ENCODE data around the gene TMEM220. TPM values are rescaled to one million over a fixed set of nuclear protein-coding genes. Genes with fewer than 3 reads are reported as not detected.

TMEM220 gene
- total RNA-seq, 2 experiments from 2014 or later: 1.1 to 2.1 TPM

DNA sequence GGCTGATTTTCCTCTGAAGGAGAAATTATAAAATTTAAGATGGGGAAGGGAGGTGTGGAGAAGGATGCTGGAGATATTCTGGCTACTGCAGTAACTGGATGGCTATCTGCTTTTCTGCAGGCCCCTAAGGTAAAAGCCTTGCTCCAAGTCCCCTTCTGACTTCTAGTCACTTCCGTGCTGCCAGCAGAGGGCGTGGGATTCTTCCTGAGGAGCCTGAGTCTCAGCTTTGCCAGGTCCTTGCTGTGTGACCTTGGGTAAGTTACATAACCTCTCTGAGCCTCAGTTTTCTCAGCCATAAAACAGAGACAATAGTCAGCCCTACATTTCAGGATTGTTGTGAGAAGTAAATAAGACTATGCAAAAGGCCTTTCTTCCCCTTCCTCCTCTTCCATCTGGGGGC is 24.3 kb upstream of the TMEM220 start:
- no peak for ATAC-seq
- Mint-ChIP-seq H3K27me3 (no peaks in the 10 kb centered on the region), H3K4me3 (no peak overlapping the region), H3K27ac (no peak overlapping the region), H3K9me3 (ENCODE audit: low read depth) (no peaks in the 10 kb centered on the region), H3K36me3 (ENCODE audit: low read depth) (no peaks in the 10 kb centered on the region), H3K4me1 (no peaks in the 10 kb centered on the region)
- intact Hi-C loops (cut with DNase I, micrococcal nuclease): loop anchor here in 1 of 2 experiments (1.0 kb wide), 1 partner anchor 91 kb away; no protein-coding TSS in a partner anchor
- DNase-seq: peak; percentile 60
- POLR2A ChIA-PET: no interaction called here
- CTCF ChIA-PET: interaction anchor here (1.1 to 1.5 kb wide), 2 partner anchors 13 to 91 kb away, joined by 4 to 9 read pairs; no protein-coding TSS in a partner anchor

DNA sequence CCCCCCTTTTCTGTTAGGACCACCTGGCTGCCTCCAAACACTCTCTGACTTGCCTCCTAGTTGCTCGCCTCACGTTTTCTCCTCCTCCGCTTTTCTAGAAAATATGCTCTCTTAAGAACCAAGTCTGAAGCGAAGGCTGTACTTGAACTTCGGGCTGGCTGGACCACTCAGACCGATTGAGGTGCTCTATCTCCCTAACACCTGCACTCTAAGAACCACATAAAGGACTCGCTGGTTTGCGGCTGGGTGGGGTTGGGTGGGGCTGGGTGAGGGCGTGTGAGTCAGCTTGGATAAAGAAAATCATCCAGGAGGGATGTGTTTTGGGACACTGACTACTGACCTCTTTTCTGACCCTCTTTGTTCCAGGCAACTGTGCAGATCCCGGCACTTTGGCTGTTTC is 22.9 kb upstream of the TMEM220 start:
- H3K27me3 Mint-ChIP-seq: no peaks in the 10 kb centered on the region
- H3K4me3 Mint-ChIP-seq: no peak overlapping the region
- H3K4me1 Mint-ChIP-seq: no peaks in the 10 kb centered on the region
- no peaks in the 10 kb centered on the region for H3K36me3 Mint-ChIP-seq (ENCODE audit: low read depth)
- intact Hi-C loops (cut with DNase I, micrococcal nuclease): no loop called here
- ChIA-PET CTCF (interaction anchor here (0.5 to 0.9 kb wide), 2 partner anchors 55 to 81 kb away, joined by 3 to 5 read pairs; no protein-coding TSS in a partner anchor), POLR2A (no interaction called here)
- no peak overlapping the region for H3K27ac Mint-ChIP-seq
- DNase-seq (no peak), ATAC-seq (no peak)
- no peaks in the 10 kb centered on the region for H3K9me3 Mint-ChIP-seq (ENCODE audit: low read depth)

DNA sequence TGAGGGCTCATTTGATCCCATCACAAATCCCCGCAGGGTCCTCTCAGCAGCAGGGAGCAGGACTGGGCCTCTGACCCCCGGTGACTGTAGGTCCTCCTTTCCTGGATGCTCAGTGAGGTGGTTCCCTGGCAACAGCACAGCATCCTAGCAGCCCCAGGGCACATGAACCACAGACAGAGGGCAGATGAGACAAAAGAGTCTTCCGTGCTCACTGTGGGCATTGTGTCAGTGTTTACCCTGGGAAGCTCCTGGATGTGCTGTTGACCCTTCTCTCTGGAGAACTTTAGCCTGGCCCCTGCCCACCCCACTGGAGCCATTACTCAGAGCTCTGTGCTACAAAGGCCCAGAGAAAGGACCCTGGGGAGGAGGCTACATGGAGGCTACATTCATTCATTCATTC is 21.7 kb upstream of the TMEM220 start:
- intact Hi-C loops (cut with DNase I, micrococcal nuclease): no loop called here
- Mint-ChIP-seq H3K27me3 (no peaks in the 10 kb centered on the region), H3K36me3 (ENCODE audit: low read depth) (no peaks in the 10 kb centered on the region), H3K9me3 (ENCODE audit: low read depth) (no peaks in the 10 kb centered on the region), H3K4me1 (no peaks in the 10 kb centered on the region), H3K27ac (no peak overlapping the region), H3K4me3 (no peak overlapping the region)
- DNase-seq (no peak), ATAC-seq (no peak)
- POLR2A ChIA-PET: no interaction called here
- CTCF ChIA-PET: interaction anchor here (0.9 kb wide), 2 partner anchors 22 to 56 kb away, joined by 3 to 5 read pairs; no protein-coding TSS in a partner anchor

DNA sequence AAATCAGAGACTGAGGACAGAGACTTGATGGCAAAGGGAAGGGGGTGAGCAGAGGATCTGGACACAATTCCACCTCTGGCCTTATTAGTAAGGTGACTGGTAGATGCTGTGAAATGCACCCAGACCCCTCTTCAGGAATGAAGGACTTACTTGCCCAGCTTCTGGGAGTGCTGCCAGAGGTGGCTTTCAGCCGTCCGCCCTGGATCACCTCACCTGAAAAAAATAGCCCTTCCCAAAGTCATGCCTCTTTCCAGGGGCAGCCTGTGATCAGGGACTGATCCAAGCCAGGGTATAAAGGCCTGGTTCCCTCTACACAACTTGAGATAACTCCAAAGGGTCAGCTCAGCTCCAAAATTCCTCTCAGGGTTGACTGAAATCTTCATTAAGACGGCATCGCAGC is 20.4 kb upstream of the TMEM220 start:
- H3K4me3 Mint-ChIP-seq: no peak overlapping the region
- POLR2A ChIA-PET: no interaction called here
- CTCF ChIA-PET: interaction anchor here (0.6 kb wide), 1 partner anchor 14 kb away, joined by 5 read pairs; no protein-coding TSS in a partner anchor
- no peaks in the 10 kb centered on the region for H3K9me3 Mint-ChIP-seq (ENCODE audit: low read depth)
- intact Hi-C loops (cut with DNase I, micrococcal nuclease): no loop called here
- DNase-seq: no peak
- no peak overlapping the region for H3K27ac Mint-ChIP-seq
- no peaks in the 10 kb centered on the region for H3K36me3 Mint-ChIP-seq (ENCODE audit: low read depth)
- no peaks in the 10 kb centered on the region for H3K27me3 Mint-ChIP-seq
- no peak for ATAC-seq
- H3K4me1 Mint-ChIP-seq: peaks cover 3% of the 10 kb centered on the region

DNA sequence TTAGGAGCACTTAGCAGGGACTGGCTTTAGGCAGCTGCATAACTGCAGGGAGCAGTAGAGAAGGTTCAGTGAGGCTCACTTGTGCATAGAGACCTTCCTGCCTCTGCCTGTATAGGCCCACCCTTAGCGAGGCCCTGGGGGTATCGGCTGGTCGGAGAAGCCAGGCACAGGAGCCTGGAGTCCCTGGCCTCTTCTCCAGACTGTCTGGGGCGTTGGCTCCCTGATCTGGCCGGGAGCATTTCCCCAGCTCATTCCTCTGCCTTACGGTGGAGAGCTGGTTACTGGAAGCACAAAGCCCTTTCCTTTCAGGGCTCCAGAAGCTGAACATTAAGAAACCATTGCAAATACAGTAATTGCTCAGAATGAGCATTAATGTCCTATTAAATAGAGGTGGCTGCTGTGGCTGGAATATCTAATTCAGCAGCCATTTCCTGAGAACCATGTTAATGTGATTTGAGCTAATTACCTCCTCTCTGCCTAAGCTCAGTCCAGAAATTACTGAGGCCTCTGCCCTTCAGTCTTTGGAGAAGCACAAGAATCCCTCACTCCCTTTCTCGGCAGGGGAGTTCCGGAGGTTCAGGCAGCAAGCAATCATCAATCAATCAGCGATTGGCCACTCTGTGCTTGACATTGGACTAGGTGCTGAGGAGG is 18.8 kb upstream of the TMEM220 start:
- peaks cover 12% of the 10 kb centered on the region for H3K4me1 Mint-ChIP-seq
- H3K27me3 Mint-ChIP-seq: no peaks in the 10 kb centered on the region
- H3K4me3 Mint-ChIP-seq: no peak overlapping the region
- intact Hi-C loops (cut with DNase I, micrococcal nuclease): no loop called here
- CTCF ChIA-PET: interaction anchor here (0.7 to 0.9 kb wide), 2 partner anchors 57 to 1247 kb away, joined by 3 read pairs; no protein-coding TSS in a partner anchor
- no peaks in the 10 kb centered on the region for H3K9me3 Mint-ChIP-seq (ENCODE audit: low read depth)
- ATAC-seq: no peak
- no peak overlapping the region for H3K27ac Mint-ChIP-seq
- POLR2A ChIA-PET: no interaction called here
- no peak for DNase-seq
- H3K36me3 Mint-ChIP-seq (ENCODE audit: low read depth): no peaks in the 10 kb centered on the region

DNA sequence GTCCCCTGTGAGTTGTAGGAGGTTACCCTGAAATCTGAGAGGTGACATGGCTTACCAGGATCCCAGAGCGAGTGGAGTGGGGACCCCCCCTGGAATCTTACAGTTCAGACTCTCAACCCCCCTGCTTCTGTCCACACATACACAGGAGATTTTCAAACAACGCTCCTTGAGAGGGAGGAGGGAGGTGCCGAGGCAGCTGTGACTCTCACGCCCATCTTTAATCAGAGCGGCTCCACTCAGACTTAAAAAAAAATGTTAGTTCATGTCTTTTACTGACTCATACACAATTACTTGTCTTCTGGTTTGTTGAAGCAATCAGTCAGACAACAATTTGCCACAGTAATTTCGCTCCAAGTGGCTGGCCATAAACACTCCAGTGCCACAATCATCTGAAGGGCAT is 15.4 kb upstream of the TMEM220 start:
- H3K27me3 Mint-ChIP-seq: peaks cover 2% of the 10 kb centered on the region
- H3K27ac Mint-ChIP-seq: no peak overlapping the region
- H3K36me3 Mint-ChIP-seq (ENCODE audit: low read depth): no peaks in the 10 kb centered on the region
- H3K9me3 Mint-ChIP-seq (ENCODE audit: low read depth): no peaks in the 10 kb centered on the region
- POLR2A ChIA-PET: no interaction called here
- no peak for DNase-seq
- CTCF ChIA-PET: no interaction called here
- intact Hi-C loops (cut with DNase I, micrococcal nuclease): no loop called here
- no peak for ATAC-seq
- no peak overlapping the region for H3K4me3 Mint-ChIP-seq
- H3K4me1 Mint-ChIP-seq: peaks cover 12% of the 10 kb centered on the region

DNA sequence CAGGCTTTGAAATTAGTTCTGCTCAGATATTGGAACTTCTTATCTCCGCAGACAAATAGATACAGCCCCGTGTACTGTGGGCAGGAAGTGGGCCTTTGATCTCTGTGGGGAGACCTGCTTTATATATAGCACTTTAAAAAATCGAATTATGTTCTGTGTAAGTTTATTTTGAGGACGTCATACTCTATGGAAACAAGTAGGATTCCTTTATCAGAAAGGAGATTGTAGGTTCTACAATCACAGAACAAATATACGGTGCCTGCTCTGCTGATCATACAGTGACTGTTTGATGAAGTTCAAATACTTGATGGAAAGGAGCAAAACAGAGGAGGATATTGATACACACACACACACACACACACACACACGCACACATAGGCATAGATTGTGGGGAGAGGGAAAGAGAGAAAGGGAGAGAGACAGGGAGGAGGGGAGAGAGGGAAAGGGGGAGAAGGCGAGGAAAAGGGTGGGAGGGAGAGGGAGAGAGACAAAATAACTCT is 14.7 kb upstream of the TMEM220 start:
- Mint-ChIP-seq H3K27ac (no peak overlapping the region), H3K27me3 (peaks cover 2% of the 10 kb centered on the region), H3K4me3 (no peak overlapping the region), H3K9me3 (ENCODE audit: low read depth) (no peaks in the 10 kb centered on the region), H3K36me3 (ENCODE audit: low read depth) (no peaks in the 10 kb centered on the region), H3K4me1 (peaks cover 12% of the 10 kb centered on the region)
- ATAC-seq: peak; percentile 72
- intact Hi-C loops (cut with DNase I, micrococcal nuclease): no loop called here
- DNase-seq: peak; percentile 14
- POLR2A ChIA-PET: no interaction called here
- CTCF ChIA-PET: no interaction called here

DNA sequence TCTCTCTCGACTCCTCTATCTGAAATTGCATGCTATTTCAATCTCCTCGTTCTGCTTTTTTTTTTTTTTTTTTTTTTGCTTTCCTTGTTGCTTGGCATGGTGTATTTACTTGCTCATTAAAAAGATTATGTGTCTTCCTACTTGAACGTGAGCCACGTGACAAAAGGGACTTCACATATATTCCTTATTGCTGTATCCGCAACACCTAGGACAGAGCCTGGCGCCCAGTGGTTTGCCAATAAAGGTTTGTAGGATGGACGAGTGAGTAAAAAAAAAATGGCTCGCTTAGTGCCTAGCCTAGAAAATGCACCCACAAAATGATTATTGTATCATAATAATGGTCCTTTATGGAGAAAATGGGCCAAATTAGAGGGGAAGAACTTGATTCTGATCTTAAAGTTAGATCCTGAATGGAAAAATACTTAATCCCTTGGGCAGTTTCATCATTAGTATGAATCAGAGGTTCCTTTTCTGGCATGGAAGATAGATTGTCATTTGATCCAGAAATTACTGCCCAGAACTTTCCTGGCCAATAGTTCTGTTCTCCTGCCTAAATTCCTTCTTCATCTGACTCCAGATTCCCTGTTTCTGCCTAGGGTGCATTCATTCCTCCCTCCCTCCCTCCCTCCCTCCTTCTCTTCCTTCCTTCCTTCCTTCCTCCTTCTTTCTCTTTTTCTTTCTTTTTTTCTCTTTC is 13.6 kb upstream of the TMEM220 start:
- peaks cover 12% of the 10 kb centered on the region for H3K4me1 Mint-ChIP-seq
- H3K4me3 Mint-ChIP-seq: no peak overlapping the region
- no peak overlapping the region for H3K27ac Mint-ChIP-seq
- ATAC-seq (no peak), DNase-seq (no peak)
- POLR2A ChIA-PET: no interaction called here
- CTCF ChIA-PET: no interaction called here
- H3K9me3 Mint-ChIP-seq (ENCODE audit: low read depth): no peaks in the 10 kb centered on the region
- H3K27me3 Mint-ChIP-seq: peaks cover 2% of the 10 kb centered on the region
- intact Hi-C loops (cut with DNase I, micrococcal nuclease): no loop called here
- H3K36me3 Mint-ChIP-seq (ENCODE audit: low read depth): no peaks in the 10 kb centered on the region

DNA sequence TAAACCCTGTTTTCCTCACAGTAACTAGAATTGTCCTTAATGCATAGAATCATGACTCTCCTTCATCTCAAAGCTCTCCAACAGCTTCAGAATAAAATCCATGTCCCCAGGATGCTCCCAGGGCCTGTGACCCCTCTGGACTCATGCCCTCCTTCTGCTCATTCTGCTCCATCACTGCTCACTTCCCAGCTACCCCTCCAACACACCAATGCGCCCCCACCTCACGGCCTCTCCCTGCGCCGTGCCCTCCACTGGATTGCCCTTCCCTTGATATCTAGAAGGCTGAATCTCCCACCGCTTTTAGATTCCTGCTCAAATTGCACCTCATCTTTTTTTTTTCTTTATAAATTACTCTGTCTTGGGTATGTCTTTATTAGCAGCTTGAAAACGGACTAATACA is 12.6 kb upstream of the TMEM220 start:
- POLR2A ChIA-PET: no interaction called here
- Mint-ChIP-seq H3K4me1 (peaks cover 17% of the 10 kb centered on the region), H3K9me3 (ENCODE audit: low read depth) (no peaks in the 10 kb centered on the region), H3K36me3 (ENCODE audit: low read depth) (no peaks in the 10 kb centered on the region), H3K27ac (no peak overlapping the region), H3K27me3 (peaks cover 2% of the 10 kb centered on the region), H3K4me3 (no peak overlapping the region)
- CTCF ChIA-PET: interaction anchor here (0.7 kb wide), 1 partner anchor 112 kb away, joined by 3 read pairs; no protein-coding TSS in a partner anchor
- DNase-seq (no peak), ATAC-seq (no peak)
- intact Hi-C loops (cut with DNase I, micrococcal nuclease): no loop called here

DNA sequence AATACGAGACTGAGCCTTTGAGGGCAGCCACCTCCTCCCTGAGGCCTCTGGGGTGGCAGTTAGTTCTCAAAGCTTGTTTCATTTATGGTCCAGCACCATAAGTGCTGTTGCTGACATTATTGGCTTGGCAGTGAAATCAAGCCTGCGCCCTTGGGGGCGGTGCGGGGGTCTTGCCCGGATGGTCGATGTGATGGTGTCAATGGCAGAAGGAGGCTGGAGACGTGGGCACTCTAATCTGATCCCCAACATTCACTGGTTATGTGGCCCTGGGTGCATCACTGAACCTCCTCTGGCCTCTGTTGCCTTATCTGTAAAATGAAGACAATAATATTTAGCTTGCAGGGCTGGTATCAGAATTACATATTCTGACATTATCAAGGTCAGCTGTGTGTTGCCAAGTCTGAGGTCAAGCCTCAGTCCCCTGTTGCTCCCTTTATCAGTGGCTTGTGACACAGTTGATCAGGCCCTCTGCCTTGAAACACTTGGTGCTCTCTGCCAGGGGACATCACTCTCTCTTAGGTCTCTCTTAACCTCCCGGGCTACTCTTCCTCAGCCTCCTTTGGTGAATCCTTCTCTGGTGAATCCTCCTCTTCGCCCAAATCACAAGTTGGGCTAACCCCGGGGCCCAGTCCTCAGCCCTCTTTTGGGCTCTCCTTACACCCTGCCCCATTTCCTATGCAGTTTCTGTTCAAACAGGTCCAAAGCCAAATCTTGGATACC is 11.8 kb upstream of the TMEM220 start:
- ATAC-seq: no peak
- Mint-ChIP-seq H3K27me3 (peaks cover 2% of the 10 kb centered on the region), H3K27ac (no peak overlapping the region), H3K4me1 (peaks cover 23% of the 10 kb centered on the region), H3K4me3 (no peak overlapping the region), H3K36me3 (ENCODE audit: low read depth) (no peaks in the 10 kb centered on the region), H3K9me3 (ENCODE audit: low read depth) (no peaks in the 10 kb centered on the region)
- ChIA-PET CTCF (interaction anchor here (0.7 kb wide), 1 partner anchor 59 kb away, joined by 3 read pairs; no protein-coding TSS in a partner anchor), POLR2A (no interaction called here)
- no peak for DNase-seq
- intact Hi-C loops (cut with DNase I, micrococcal nuclease): no loop called here

DNA sequence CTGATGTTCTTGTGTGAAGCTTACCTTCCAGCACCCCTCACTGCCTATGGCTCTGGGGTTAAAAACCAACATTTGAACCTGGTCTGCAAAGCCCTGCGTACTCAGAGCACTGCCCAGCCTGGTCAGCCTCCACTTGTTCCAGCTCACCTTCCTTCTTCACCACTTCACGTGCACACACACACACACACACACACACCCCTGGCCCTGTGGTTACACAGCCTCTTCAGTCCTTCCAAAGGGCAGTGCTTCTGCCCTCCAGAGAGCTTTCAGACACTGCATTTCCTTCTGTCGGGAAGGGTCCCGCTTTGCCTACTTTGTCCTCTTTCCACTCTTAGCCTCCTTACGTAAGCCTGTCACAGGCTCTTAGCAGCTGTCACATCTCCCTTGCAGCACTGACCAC is 9.6 kb upstream of the TMEM220 start:
- Mint-ChIP-seq H3K27me3 (peaks cover 4% of the 10 kb centered on the region), H3K36me3 (ENCODE audit: low read depth) (no peaks in the 10 kb centered on the region), H3K4me1 (peaks cover 15% of the 10 kb centered on the region), H3K27ac (no peak overlapping the region), H3K9me3 (ENCODE audit: low read depth) (no peaks in the 10 kb centered on the region), H3K4me3 (no peak overlapping the region)
- ATAC-seq: no peak
- intact Hi-C loops (cut with DNase I, micrococcal nuclease): no loop called here
- CTCF ChIA-PET: no interaction called here
- no peak for DNase-seq
- POLR2A ChIA-PET: no interaction called here

All from activated CD4-positive, alpha-beta T cell treated with anti-CD3 and anti-CD28 coated beads for 36 hours (primary cell).